ENCODE results near the gene CCL15. TPM values are rescaled to one million over a fixed set of nuclear protein-coding genes. Genes with fewer than 3 reads are reported as not detected.

CCL15 gene, protein sequence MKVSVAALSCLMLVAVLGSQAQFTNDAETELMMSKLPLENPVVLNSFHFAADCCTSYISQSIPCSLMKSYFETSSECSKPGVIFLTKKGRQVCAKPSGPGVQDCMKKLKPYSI
- total RNA-seq: not detected in 2 replicates

DNA sequence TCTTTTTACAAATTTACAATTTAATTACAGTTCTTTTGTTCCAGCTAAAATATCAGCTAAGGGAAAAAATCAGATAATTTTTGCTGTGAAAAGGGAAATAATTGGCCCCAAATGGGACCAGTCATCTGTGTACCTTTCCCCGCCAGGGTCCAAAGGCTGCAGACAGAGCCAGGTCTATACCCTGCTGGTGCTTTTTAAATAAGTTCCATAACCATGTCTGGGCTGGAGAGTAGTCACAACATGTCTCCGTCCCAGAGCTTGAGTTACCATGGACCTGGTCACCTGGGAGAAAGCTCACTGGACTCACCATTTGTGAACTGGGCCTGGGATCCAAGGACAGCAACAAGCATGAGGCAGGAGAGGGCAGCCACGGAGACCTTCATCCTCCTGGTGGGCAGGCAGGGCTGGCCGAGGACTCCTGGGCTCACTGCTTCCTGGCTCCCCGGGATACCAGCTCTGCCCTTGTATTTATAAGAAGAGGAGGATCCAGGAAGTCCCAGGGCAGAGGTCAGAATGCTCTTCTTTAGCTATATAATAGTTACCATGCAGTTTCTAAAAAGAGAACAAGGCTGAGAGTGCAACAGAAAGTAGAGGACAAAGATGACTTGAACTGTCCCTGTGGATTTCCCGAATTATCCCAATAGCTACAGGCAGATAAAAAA, at the start of gene CCL15:
TSS of gene CCL15 (minus strand) at position 444 of the 662 bp plus-strand sequence. CDS start at position 383, 61 bp downstream.

DNA sequence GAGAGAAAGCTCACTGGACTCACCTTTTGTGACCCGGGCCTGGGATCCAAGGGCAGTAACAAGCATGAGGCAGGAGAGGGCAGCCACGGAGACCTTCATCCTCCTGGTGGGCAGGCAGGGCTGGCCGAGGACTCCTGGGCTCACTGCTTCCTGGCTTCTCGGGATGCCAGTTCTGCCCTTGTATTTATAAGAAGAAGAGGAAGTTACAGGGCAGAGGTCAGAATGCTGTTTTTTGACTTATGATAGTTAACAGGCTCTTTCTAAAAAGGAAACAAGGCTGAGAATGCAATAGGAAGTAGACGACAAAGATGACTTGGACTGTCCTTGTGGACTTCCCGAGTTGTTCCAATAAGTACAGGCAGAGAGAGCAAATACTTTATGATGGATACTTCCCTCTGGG, 16.4 kb upstream of the CCL15 start, which contains the start of gene CCL23:
TSS of gene CCL23 (minus strand) at position 174 of the 400 bp plus-strand sequence. CDS start at position 99, 75 bp downstream.

DNA sequence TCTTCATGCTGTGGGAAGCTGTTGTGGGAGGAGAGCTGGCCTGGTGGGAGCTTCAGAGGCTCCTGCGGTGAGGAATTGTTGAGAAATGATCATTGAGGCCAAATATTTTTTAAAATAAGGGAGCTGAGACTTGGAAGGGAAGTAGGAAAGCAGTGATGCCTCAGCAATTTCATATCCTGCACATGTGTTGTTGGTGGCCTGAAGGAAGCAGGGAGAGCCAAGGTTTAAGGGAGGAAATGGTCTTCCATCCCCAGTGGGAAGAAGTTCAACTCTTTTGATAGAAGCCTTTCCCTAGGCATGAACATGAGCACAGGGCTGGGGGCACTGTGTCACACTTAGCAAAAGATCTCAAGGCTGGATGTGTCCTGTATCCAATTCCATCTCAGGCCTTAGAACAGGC, 14.7 kb downstream of the CCL15 start, which contains the start of gene CCL14:
TSS of gene CCL14 (minus strand) at position 87 of the 400 bp plus-strand sequence. CDS start at position 7, 80 bp downstream.

DNA sequence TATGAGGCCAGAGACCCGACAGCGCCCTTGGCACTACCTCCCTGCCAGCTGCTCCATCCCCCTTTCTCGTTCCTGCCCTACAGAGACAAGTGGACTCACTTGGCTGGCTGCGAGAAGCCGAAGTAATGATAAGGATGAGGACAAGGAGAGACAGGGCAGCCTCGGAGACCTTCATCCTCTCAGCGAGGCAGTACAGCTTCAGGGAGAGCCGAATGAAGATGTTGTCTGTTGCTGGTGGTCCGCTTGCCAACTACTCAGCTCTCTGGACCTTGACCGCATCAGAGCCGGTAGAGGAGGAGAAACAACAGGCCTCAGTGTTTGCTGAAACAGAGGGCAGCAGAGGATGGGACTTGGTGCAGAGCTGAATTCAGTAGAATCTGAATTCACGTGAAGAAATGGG, 20.1 kb downstream of the CCL15 start, which contains the start of gene CCL16:
TSS of gene CCL16 (minus strand) at position 252 of the 400 bp plus-strand sequence. CDS start at position 175, 77 bp downstream.

Other genes with a start within 250 kb of the CCL15 start
- gene GAS2L2, start 248.3 kb downstream of the CCL15 start, total RNA-seq: 0.23 TPM in 1 of 2 replicates, not detected in the other
- not detected in 2 replicates for gene C17orf50, start 240.7 kb downstream of the CCL15 start, total RNA-seq
- gene MMP28, start 205.9 kb downstream of the CCL15 start, total RNA-seq: 8.5 and 12.9 TPM in 2 replicates
- 17.7 and 40.2 TPM in 2 replicates for gene TAF15, start 192.1 kb downstream of the CCL15 start, total RNA-seq
- gene HEATR9, start 132.7 kb downstream of the CCL15 start, total RNA-seq: not detected in 2 replicates
- gene CCL5, start 121.2 kb downstream of the CCL15 start, total RNA-seq: not detected in 2 replicates
- 0.70 TPM in 1 of 2 replicates, not detected in the other for gene RDM1, start 70.8 kb downstream of the CCL15 start, total RNA-seq
- gene LYZL6, start 57.8 kb downstream of the CCL15 start, total RNA-seq: not detected in 2 replicates
- not detected in 2 replicates for gene CCL16, start 20.1 kb downstream of the CCL15 start, total RNA-seq
- gene CCL14, start 14.8 kb downstream of the CCL15 start, total RNA-seq: not detected in 2 replicates
- gene CCL23, start 16.4 kb upstream of the CCL15 start, total RNA-seq: not detected in 2 replicates
- gene CCL18, start 62.7 kb upstream of the CCL15 start, total RNA-seq: not detected in 2 replicates
- gene CCL3, start 88.6 kb upstream of the CCL15 start, total RNA-seq: not detected in 2 replicates
- gene CCL4, start 102.3 kb upstream of the CCL15 start, total RNA-seq: not detected in 2 replicates
- not detected in 2 replicates for gene TBC1D3B, start 175.1 kb upstream of the CCL15 start, total RNA-seq
- gene CCL3L1, start 195.2 kb upstream of the CCL15 start, total RNA-seq: not detected in 2 replicates
- gene CCL4L2, start 209.5 kb upstream of the CCL15 start, total RNA-seq: not detected in 2 replicates